ENCODE data around the gene ADAMTS12.
"Not testable (repeated sequence)": the region's sequence is repeated elsewhere in the genome, so short reads cannot be mapped to it uniquely, and the experiment has no call there.

The ADAMTS12 gene

DNA sequence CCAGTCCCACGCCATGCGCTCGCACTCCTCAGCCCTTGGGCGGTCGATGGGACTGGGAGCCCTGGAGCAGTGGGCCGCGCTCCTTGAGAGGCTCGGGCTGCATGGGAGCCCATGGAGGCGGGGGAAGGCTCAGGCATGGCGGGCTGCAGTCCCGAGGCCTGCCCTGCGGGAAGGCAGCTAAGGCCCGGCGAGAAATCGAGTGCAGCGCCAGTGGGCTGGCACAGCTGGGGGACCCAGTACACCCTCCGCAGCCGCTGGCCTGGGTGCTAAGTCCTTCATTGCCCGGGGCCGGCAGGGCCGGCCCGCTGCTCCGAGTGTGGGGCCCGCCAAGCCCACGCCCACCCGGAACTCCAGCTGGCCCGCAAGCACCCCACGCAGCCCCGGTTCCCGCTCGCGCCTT is 376.4 kb downstream of the ADAMTS12 start:
- not testable (repeated sequence) for DNase-seq

- no peak for DNase-seq
These were observed 378.2 kb downstream of the ADAMTS12 start for GRCh38 chr5:33513462-33514185.

- DNase-seq, result no peak
These were observed 382.8 kb downstream of the ADAMTS12 start for GRCh38 chr5:33509036-33509435.

DNA sequence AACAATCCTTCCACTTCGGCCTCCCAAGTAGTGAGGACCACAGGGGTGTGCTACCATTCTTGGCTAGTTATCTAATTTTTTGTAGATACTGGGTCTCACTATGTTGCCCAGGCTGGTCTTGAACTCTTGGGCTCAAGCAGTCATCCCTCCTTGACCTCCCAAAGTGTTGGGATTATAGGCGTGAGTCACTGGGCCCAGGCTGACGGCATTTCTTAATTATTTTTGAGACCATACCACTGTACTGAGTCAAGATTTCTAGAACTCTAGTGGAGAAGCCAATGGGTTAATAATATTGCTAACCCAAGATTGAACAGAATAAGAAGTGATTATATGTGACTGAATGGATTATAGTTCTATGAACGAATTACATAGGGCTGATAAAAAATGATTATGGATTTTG is 384.4 kb downstream of the ADAMTS12 start:
- no peak for DNase-seq

- DNase-seq, result no peak
These were observed 387.2 kb downstream of the ADAMTS12 start for GRCh38 chr5:33504570-33504969.

DNA sequence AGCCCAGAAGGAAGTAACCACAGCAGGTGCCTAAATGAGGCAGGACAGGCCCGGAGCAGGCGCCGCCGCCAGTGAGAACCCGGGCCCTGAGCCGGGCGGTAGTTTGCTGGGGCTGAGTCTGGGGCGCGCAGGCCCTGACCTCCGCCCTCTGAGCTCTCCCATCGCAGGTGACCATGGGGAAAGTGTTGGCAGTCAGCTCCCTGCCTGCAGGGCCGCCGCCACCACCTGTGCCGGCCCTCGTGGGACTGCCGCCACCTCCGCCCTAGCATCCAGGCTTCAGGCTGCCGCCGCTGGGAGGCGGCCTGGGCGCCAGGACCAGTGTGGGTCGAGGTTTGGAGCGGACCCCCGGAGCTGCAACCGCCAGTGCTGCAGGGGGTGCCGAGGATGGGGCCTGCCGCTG is 389.9 kb downstream of the ADAMTS12 start:
- no peak for DNase-seq

DNA sequence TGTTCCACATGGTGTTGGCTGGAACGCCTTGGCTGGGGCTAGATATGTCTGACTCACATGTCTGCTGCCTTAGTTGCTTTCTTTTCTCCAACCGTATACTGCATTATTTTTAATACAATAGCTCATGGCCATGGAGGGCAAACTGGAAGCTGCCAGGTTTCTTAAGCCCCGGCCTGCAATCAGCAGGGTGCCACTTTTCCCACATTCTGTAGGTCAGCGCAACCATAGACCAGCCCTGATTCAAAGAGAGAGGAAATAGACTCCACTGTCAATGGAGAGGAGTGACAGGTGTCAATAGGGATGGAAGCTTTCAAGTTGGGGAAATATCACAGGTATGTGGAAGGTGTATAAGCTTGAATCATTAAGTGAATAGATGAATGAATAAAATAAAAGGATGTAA is 390.5 kb downstream of the ADAMTS12 start:
- no peak for DNase-seq

GRCh38 chr5:33494466-33494865 is 397.3 kb downstream of the ADAMTS12 start:
- no peak for DNase-seq

- no peak for DNase-seq
These were observed 399.8 kb downstream of the ADAMTS12 start for GRCh38 chr5:33491941-33492340.

DNA sequence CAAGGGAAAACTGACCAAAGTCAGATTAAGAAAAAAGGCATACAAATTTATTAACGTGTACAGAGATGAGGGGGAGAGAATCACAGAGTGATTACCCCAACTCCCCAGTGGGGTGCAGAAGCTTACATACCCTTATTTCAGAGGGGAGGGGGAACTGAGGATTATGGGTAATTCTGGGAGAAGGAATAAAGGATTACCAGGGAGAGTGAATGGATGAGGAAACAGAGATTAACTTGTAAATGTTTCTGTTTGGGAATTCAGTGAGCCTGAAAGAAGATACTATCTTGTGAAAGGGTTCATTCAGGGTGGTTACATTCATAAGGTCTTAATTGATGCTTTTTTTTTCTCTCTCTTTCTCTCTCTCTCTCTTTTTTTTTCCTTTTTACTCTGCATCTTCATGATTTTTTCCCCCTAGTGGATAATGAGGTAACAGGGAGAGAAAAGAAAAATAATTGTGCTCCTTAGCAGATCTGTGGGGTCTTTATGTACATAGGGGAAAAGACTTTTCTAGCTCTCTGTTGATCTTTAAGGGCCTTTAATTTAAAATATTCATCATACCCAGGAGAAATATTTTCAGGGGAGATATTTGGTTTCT is 401.6 kb downstream of the ADAMTS12 start:
- no peak for DNase-seq

- DNase-seq, result no peak
These were observed 402.2 kb downstream of the ADAMTS12 start for GRCh38 chr5:33489481-33490067.

DNA sequence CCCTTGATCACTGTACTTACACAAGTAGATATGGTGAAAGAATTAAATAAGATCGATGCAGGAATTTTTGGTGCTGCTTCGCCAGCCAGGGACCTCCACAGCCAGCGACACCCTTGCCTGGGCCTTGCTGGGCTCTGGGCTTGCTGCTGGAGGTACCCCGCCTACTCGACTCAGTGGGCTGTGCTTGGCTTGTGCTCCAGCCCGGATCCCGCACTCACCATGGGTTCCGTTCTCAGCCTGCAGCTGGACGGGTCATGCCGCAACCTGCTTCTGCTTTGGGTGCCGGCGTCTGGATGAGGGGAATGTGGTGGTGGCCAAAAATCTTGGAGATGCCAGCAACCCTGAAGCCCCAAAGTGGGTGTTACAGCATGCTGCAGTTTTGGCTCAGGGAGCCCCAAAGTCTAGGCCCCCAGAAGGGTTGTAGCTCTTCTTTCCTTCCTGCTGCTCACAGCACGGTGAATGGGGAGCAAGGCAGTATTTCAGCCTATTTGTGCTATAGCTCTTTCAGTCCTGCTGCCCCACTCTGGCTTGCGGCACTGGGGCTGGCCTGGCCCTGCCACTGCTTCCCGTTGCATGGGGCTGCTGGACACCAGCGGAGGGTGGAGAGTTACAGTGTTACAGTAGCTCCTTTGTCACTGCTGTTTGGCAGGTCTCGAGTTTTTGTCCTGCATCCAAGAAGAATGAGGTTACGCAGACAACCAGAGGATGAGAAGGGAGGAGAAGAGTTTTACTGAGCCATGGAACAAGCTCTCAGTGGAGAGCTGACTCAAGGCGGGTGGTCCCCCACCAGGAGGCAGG is 403.0 kb downstream of the ADAMTS12 start:
- no peak for DNase-seq

GRCh38 chr5:33487236-33487635 is 404.6 kb downstream of the ADAMTS12 start:
- DNase-seq, result no peak

- DNase-seq, result no peak
These were observed 409.5 kb downstream of the ADAMTS12 start for GRCh38 chr5:33482335-33482734.

DNA sequence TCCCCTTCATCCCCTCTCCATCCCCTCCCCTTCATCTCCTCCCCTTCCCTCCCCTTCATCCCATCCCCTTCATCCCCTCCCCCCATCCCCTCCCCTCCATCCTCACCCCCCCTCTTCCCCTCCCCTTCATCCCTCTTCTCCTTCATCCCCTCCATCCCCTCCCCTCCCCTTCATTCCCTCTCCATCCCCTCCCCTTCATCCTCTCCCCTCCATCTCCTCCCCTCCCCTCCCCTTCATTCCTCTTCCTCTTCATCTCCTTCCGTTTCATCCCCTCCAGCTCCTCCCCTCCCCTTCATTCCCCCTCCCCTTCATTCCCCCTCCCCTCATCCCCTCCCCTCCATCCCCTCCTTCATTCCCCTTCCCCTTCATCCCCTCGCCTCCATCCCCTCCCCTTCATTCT is 410.9 kb downstream of the ADAMTS12 start:
- no peak for DNase-seq

GRCh38 chr5:33479311-33479710 is 412.5 kb downstream of the ADAMTS12 start:
- DNase-seq, result no peak

- no peak for DNase-seq
These were observed 414.0 kb downstream of the ADAMTS12 start for GRCh38 chr5:33477816-33478215.

GRCh38 chr5:33476992-33477391 is 414.8 kb downstream of the ADAMTS12 start:
- no peak for DNase-seq

GRCh38 chr5:33475706-33476105 is 416.1 kb downstream of the ADAMTS12 start:
- no peak for DNase-seq

GRCh38 chr5:33474931-33475499 is 416.8 kb downstream of the ADAMTS12 start:
- DNase-seq, result no peak

GRCh38 chr5:33474004-33474403 is 417.8 kb downstream of the ADAMTS12 start:
- no peak for DNase-seq

Measured in NCI-H524 treated with DMSO at 0.1 percent for 48 hours (cell line).